ENCODE measurements around the gene RUBCN. TPM values are rescaled to one million over a fixed set of nuclear protein-coding genes. Genes with fewer than 3 reads are reported as not detected.

RUBCN gene
- total and polyA plus RNA-seq, 2 donors (not counting 1 experiment from before 2014, with no cell fraction given) = 57.3 to 423 TPM

GRCh38 chr3:197749601-197750395 lies 13.1 kb upstream of the RUBCN start, which contains the start of gene FYTTD1:
Gene FYTTD1, plus strand, starts transcription at chr3:197749883. Its CDS starts 89 bp downstream, at chr3:197749972.
- Histone ChIP-seq H3K4me3 (ENCODE audit: control extremely low read depth in 1 of 5, extremely low read depth in 1 of 5, insufficient read depth in 1 of 5, low read depth in 2 of 5, low read length in 4 of 5) (peak within 1 kb of the TSS; percentile 76 to 97 (median 83)), H3K4me2 (replicated peaks; ENCODE audit: low read depth, low read length, poor library complexity, severe bottlenecking) (peak within 1 kb of the TSS; percentile 96), H3K27me3 (replicated peaks in 1 of 4; ENCODE audit: control extremely low read depth in 1 of 4, control insufficient read depth in 3 of 4, insufficient read depth in 4 of 4, low read length in 3 of 4) (no peaks in the 10 kb centered on the region), H3K79me2 (ENCODE audit: control insufficient read depth, insufficient read depth, low read length) (peaks cover 41% of the 10 kb centered on the region), H3K27ac (ENCODE audit: low read length in 2 of 2) (peak within 1 kb of the TSS; percentile 88 to 94), H4K20me1 (ENCODE audit: control insufficient read depth, insufficient read depth, low read length, poor library complexity, severe bottlenecking) (peaks cover 27% of the 10 kb centered on the region), H3K36me3 (replicated peaks in 1 of 2; ENCODE audit: control extremely low read depth in 1 of 2, control insufficient read depth in 1 of 2, extremely low read depth in 1 of 2, insufficient read depth in 2 of 2, low read length in 1 of 2) (no peaks in the 10 kb centered on the region), H3K4me1 (ENCODE audit: control insufficient read depth in 2 of 2, insufficient read depth in 2 of 2, low read length in 2 of 2) (peaks cover 18 to 26% of the 10 kb centered on the region in 2 donors), H3K9ac (ENCODE audit: low read length) (peak within 1 kb of the TSS; percentile 88), H3K9me3 (ENCODE audit: control extremely low read depth in 1 of 3, control insufficient read depth in 2 of 3, insufficient read depth in 1 of 3, low read length in 2 of 3) (no peaks in the 10 kb centered on the region), H2AFZ (ENCODE audit: insufficient read depth, low read depth, low read length, poor library complexity, severe bottlenecking) (peak within 1 kb of the TSS; percentile 96)
- H3K4me1 Mint-ChIP-seq = peaks cover 43% of the 10 kb centered on the region
- H3K27ac Mint-ChIP-seq = peak within 1 kb of the TSS; percentile 97
- TF ChIP-seq EZH2 (IDR thresholded peaks at IDR 0.05; ENCODE audit: borderline replicate concordance, insufficient read depth, low read depth, low read length, poor library complexity, severe bottlenecking) = no peak
- peak; percentile 64 for TF ChIP-seq CTCF (IDR thresholded peaks at IDR 0.05)
- POLR2A ChIA-PET = interaction anchor here (0.7 to 2.2 kb wide), 5 partner anchors 10 to 75 kb away, joined by 4 to 12 read pairs (median 6); partner anchors contain the start of genes LRCH3 and RUBCN
- under 1% methylated on average over 104 of the region's 104 CpGs for WGBS (ENCODE audit: insufficient coverage)
- no peaks in the 10 kb centered on the region for H3K27me3 Mint-ChIP-seq
- CTCF ChIA-PET = interaction anchor here (0.5 to 1.8 kb wide), 9 partner anchors 11 to 151 kb away, joined by 3 to 11 read pairs (median 6); partner anchors contain the start of genes LRCH3 and RUBCN
- DNase-seq (peak; percentile 95), ATAC-seq (ENCODE audit: low read depth) (peak; percentile 90)
- H3K9me3 Mint-ChIP-seq (ENCODE audit: insufficient read depth) = no peaks in the 10 kb centered on the region
- peak within 1 kb of the TSS; percentile 96 for H3K4me3 Mint-ChIP-seq
- intact Hi-C loops (cut with micrococcal nuclease) = loop anchor here (1.0 to 2.0 kb wide), 6 partner anchors 15 to 150 kb away; no protein-coding TSS in a partner anchor
